H9 (cell line): ENCODE data around the gene ATF5. TPM values are rescaled to one million over a fixed set of nuclear protein-coding genes. Genes with fewer than 3 reads are reported as not detected.

ENCODE experiments used
- DNase-seq: peaks from one replicate; pipeline ENCODE4 v3.0.0-alpha.2; 2017
- H2AFZ ChIP-seq: one replicate; pipeline ENCODE4 v1.6.1; 2013; ENCODE audit warnings: mild to moderate bottlenecking, low read length, control low read depth, moderate library complexity
- H2AK5ac ChIP-seq: 2 replicates; pipeline ENCODE4 v1.6.1; 2013; ENCODE audit warnings: low read length, control low read depth, mixed read lengths; ENCODE audit not compliant: insufficient read length
- H2BK120ac ChIP-seq: one replicate; pipeline ENCODE4 v1.6.1; 2013; ENCODE audit warnings: low read depth, mild to moderate bottlenecking, low read length, control low read depth, inconsistent platforms; ENCODE audit not compliant: poor library complexity, severe bottlenecking
- H2BK12ac ChIP-seq: 2 replicates; pipeline ENCODE4 v1.6.1; 2013; ENCODE audit warnings: low read length, control low read depth, mixed read lengths, low read depth; ENCODE audit not compliant: insufficient read length
- H2BK15ac ChIP-seq: 2 replicates; pipeline ENCODE4 v1.6.1; 2013; ENCODE audit warnings: low read depth, low read length, control low read depth
- H2BK20ac ChIP-seq: one replicate; pipeline ENCODE4 v1.6.1; 2013; ENCODE audit warnings: low read depth, mild to moderate bottlenecking, low read length, control low read depth, inconsistent platforms; ENCODE audit not compliant: poor library complexity, severe bottlenecking
- H2BK5ac ChIP-seq: 2 replicates; pipeline ENCODE4 v1.6.1; 2013; ENCODE audit warnings: low read length, control low read depth, mixed read lengths; ENCODE audit not compliant: insufficient read length
- H3K14ac ChIP-seq: 2 replicates; pipeline ENCODE4 v1.6.1; 2013; ENCODE audit warnings: low read length, control low read depth; ENCODE audit not compliant: insufficient read depth
- H3K18ac ChIP-seq: 2 replicates; pipeline ENCODE4 v1.6.1; 2013; ENCODE audit warnings: low read depth, mild to moderate bottlenecking, mixed read lengths, low read length, control low read depth; ENCODE audit not compliant: insufficient read length
- H3K23ac ChIP-seq: 2 replicates; pipeline ENCODE4 v1.6.1; 2013; ENCODE audit warnings: low read length, control low read depth, mixed read lengths, low read depth; ENCODE audit not compliant: insufficient read length
- H3K23me2 ChIP-seq: 2 replicates; pipeline ENCODE4 v1.6.1; 2013; ENCODE audit warnings: low read depth, mild to moderate bottlenecking, mixed read lengths, low read length, control low read depth; ENCODE audit not compliant: insufficient read length, poor library complexity, severe bottlenecking
- H3K27ac ChIP-seq: 2 replicates; pipeline ENCODE4 v1.5.1; 2013; ENCODE audit warnings: low read length, control low read depth, mixed read lengths, low read depth; ENCODE audit not compliant: insufficient read length
- H3K27me3 ChIP-seq: 2 replicates; pipeline ENCODE4 v1.6.1; 2013; ENCODE audit warnings: low read length, control low read depth, inconsistent platforms; ENCODE audit not compliant: insufficient read depth
- H3K4ac ChIP-seq: 2 replicates; pipeline ENCODE4 v1.6.1; 2013; ENCODE audit warnings: low read depth, mild to moderate bottlenecking, control low read depth, inconsistent platforms, low read length, moderate library complexity
- H3K4me1 ChIP-seq: 2 replicates; pipeline ENCODE4 v1.6.1; 2013; ENCODE audit warnings: low read length, control low read depth, inconsistent platforms; ENCODE audit not compliant: insufficient read depth
- H3K4me2 ChIP-seq: 2 replicates; pipeline ENCODE4 v1.6.1; 2013; ENCODE audit warnings: low read length, control low read depth, mixed read lengths; ENCODE audit not compliant: insufficient read length, insufficient read depth
- H3K56ac ChIP-seq: 2 replicates; pipeline ENCODE4 v1.6.1; 2013; ENCODE audit warnings: low read depth, mild to moderate bottlenecking, mixed read lengths, low read length, control low read depth; ENCODE audit not compliant: insufficient read length
- H3K79me1 ChIP-seq: 2 replicates; pipeline ENCODE4 v1.6.1; 2013; ENCODE audit warnings: low read depth, mild to moderate bottlenecking, moderate library complexity, low read length, control low read depth, inconsistent platforms; ENCODE audit not compliant: insufficient read depth, poor library complexity, severe bottlenecking
- H3K79me2 ChIP-seq: 2 replicates; pipeline ENCODE4 v1.6.1; 2013; ENCODE audit warnings: low read length, control low read depth, inconsistent platforms; ENCODE audit not compliant: insufficient read depth
- H3K9ac ChIP-seq: 2 replicates; pipeline ENCODE4 v1.6.1; 2013; ENCODE audit warnings: low read length, control low read depth, mixed read lengths; ENCODE audit not compliant: insufficient read length; ENCODE audit errors: extremely low read depth
- H3K9me3 ChIP-seq: one replicate; pipeline ENCODE4 v1.6.1; 2013; ENCODE audit warnings: low read depth, low read length, inconsistent platforms; ENCODE audit not compliant: control insufficient read depth
- H3T11ph ChIP-seq: one replicate; pipeline ENCODE4 v1.6.1; 2013; ENCODE audit warnings: mild to moderate bottlenecking, low read length, control low read depth, inconsistent platforms
- H4K20me1 ChIP-seq: one replicate; pipeline ENCODE4 v1.6.1; 2013; ENCODE audit not compliant: control insufficient read depth, insufficient read length, insufficient read depth
- H4K5ac ChIP-seq: 2 replicates; pipeline ENCODE4 v1.6.1; 2013; ENCODE audit warnings: low read depth, mild to moderate bottlenecking, mixed read lengths, low read length, control low read depth; ENCODE audit not compliant: insufficient read length
- H4K8ac ChIP-seq: replicated peaks from 2 replicates; pipeline ENCODE4 v1.6.1; 2013; ENCODE audit warnings: low read length, control low read depth, mixed read lengths, low read depth; ENCODE audit not compliant: insufficient read length
- H4K91ac ChIP-seq: 2 replicates; pipeline ENCODE4 v1.6.1; 2013; ENCODE audit warnings: low read depth, mild to moderate bottlenecking, moderate library complexity, mixed read lengths, low read length, control low read depth; ENCODE audit not compliant: insufficient read length
- H3K27ac Mint-ChIP-seq, 3 experiments: 2 replicates in 2 of 3; 3 replicates in 1 of 3; pipeline ENCODE4 v1.8.0; 2020 to 2021; ENCODE audit warnings: mixed read lengths in 3 of 3, mild to moderate bottlenecking in 1 of 3, moderate library complexity in 1 of 3
- H3K27me3 Mint-ChIP-seq: 2 replicates; pipeline ENCODE4 v1.8.0; 2021; ENCODE audit warnings: low read depth, mild to moderate bottlenecking, moderate library complexity, mixed read lengths
- H3K36me3 Mint-ChIP-seq, 3 experiments: 2 replicates in 2 of 3; 3 replicates in 1 of 3; pipeline ENCODE4 v1.8.0; 2020 to 2021; ENCODE audit warnings: low read depth in 3 of 3, mixed read lengths in 3 of 3; ENCODE audit not compliant: insufficient read depth in 1 of 3
- H3K4me1 Mint-ChIP-seq, 2 experiments: 2 replicates each; pipeline ENCODE4 v1.8.0; 2020; ENCODE audit warnings: mixed read lengths in 2 of 2
- H3K4me3 Mint-ChIP-seq, 2 experiments: 2 replicates in 1 of 2; 3 replicates in 1 of 2; pipeline ENCODE4 v1.8.0; 2020 to 2021; ENCODE audit warnings: mild to moderate bottlenecking in 2 of 2, mixed read lengths in 2 of 2, moderate library complexity in 1 of 2
- H3K9me3 Mint-ChIP-seq, 2 experiments: 2 replicates in 1 of 2; 3 replicates in 1 of 2; pipeline ENCODE4 v1.8.0; 2020; ENCODE audit warnings: mild to moderate bottlenecking in 2 of 2, mixed read lengths in 2 of 2, moderate library complexity in 1 of 2
- CTCF ChIP-seq: fragments of 200-600 bp; sonication (generic); conservative IDR thresholded peaks from 3 replicates; pipeline ENCODE4 v1.8.0; 2021; ENCODE audit warnings: antibody characterized with exemption, mild to moderate bottlenecking
- WGBS: extraction: QIAGEN DNeasy Blood & Tissue Kit; methylation state at CpG from one replicate; pipeline ENCODE4 v1.1.7; 2013; ENCODE audit warnings: missing lambda C conversion rate, low lambda C conversion rate, mixed read lengths; ENCODE audit not compliant: insufficient read length; ENCODE audit errors: extremely low coverage; 5-methylcytosine and 5-hydroxymethylcytosine counted together
- total RNA-seq: library from RNA; stranded (reverse); gene quantifications from 2 replicates; pipeline ENCODE4 v1.2.1, GENCODE V29; 2021

ATF5 gene
- total RNA-seq, 1 experiment from 2014 or later: 18.5 TPM

- Histone ChIP-seq H3K27me3 (no peaks in the 10 kb centered on the region), H2BK20ac (no peak overlapping the region), H3K9me3 (no peaks in the 10 kb centered on the region), H2AFZ (no peak overlapping the region), H3K9ac (no peak overlapping the region), H3K79me2 (no peaks in the 10 kb centered on the region), H3K27ac (no peak overlapping the region), H2BK15ac (no peak overlapping the region), H2BK5ac (no peak overlapping the region), H2BK120ac (no peak overlapping the region), H2BK12ac (no peak overlapping the region), H3K56ac (no peak overlapping the region), H3K4ac (no peak overlapping the region), H3K23ac (no peak overlapping the region), H3T11ph (no peak overlapping the region), H3K4me2 (no peak overlapping the region), H4K20me1 (no peaks in the 10 kb centered on the region), H3K79me1 (no peaks in the 10 kb centered on the region), H3K14ac (no peak overlapping the region), H3K4me1 (no peaks in the 10 kb centered on the region), H4K5ac (no peak overlapping the region), H4K8ac (no peak overlapping the region), H2AK5ac (no peak overlapping the region), H4K91ac (no peak overlapping the region), H3K23me2 (peaks cover 6% of the 10 kb centered on the region), H3K18ac (no peak overlapping the region)
- Mint-ChIP-seq H3K9me3 (no peaks in the 10 kb centered on the region), H3K27ac (no peak overlapping the region), H3K36me3 (peaks cover 56 to 71% (median 71%) of the 10 kb centered on the region in 3 experiments), H3K4me3 (no peak overlapping the region), H3K4me1 (peaks cover 11 to 16% of the 10 kb centered on the region in 2 experiments), H3K27me3 (no peaks in the 10 kb centered on the region)
- TF ChIP-seq CTCF: no peak
- no CpG with 5 or more reads among the region's 14 CpGs for WGBS
- no peak for DNase-seq
Measured at GRCh38 chr19:49882643-49883042, 46.4 kb upstream of the ATF5 start.
